RPMI7951 (cell line): ENCODE measurements around the gene BCL11B. TPM values are rescaled to one million over a fixed set of nuclear protein-coding genes. Genes with fewer than 3 reads are reported as not detected.
A peak's percentile ranks its signal among the peaks of the same experiment; 100 is the strongest.

Experiments
- DNase-seq: peaks from one replicate; pipeline ENCODE4 v3.0.0-alpha.2; 2012; ENCODE audit warnings: low read depth
- total RNA-seq: library from RNA; depleted of rRNA; stranded (reverse); fragments of >200 nt; shearing (Covaris generic); gene quantifications from 2 replicates; pipeline ENCODE4 v1.2.3, GENCODE V29; 2014

Gene BCL11B
- total RNA-seq, 1 experiment from 2014 or later, result 0.12 TPM

GRCh38 chr14:99287269-99287942 lies 15.4 kb upstream of the BCL11B start:
- peak; percentile 25 for DNase-seq

GRCh38 chr14:99286761-99287160 lies 14.8 kb upstream of the BCL11B start:
- DNase-seq, result no peak

- DNase-seq, result no peak
These were observed 12.4 kb upstream of the BCL11B start for GRCh38 chr14:99284254-99285004.

DNA sequence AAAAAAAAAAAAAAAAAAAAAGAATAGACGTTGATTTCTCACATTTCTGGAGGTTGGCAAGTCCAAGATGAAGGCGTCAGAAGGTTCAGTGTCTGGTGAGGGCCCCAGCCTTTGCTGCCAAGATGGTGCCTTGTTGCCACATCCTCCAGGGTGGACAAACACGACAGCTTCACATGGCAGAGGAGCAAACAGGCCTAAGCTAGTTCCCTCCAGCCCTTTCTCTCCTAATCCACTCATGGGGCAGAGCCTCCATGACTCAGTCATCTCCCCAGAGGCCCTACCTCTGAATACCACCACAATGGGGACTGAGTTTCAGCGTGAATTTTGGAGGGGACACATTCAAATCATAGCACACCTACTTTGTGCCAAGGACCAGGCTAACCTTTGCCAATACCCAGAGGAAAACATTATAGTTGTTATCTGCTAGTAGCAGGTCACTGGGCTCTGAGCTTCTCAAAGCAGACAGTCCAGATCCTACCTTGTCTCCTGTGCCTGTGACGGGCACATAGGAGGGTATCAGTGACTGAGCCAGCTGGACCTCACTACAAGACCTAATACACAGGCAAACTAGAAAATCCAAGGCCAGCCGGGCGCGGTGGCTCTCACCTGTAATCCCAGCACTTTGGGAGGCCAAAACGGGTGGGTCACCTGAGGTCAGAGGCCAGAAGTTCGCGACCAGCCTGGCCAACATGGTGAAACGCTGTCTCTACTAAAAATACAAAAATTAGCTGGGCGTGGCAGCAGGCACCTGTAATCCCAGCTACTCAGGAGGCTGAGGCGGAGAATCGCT lies 10.5 kb upstream of the BCL11B start:
- DNase-seq, result no peak

GRCh38 chr14:99281396-99281795 lies 9.4 kb upstream of the BCL11B start:
- DNase-seq, result no peak

- no peak for DNase-seq
These were observed 8.9 kb upstream of the BCL11B start for GRCh38 chr14:99280852-99281251.

DNA sequence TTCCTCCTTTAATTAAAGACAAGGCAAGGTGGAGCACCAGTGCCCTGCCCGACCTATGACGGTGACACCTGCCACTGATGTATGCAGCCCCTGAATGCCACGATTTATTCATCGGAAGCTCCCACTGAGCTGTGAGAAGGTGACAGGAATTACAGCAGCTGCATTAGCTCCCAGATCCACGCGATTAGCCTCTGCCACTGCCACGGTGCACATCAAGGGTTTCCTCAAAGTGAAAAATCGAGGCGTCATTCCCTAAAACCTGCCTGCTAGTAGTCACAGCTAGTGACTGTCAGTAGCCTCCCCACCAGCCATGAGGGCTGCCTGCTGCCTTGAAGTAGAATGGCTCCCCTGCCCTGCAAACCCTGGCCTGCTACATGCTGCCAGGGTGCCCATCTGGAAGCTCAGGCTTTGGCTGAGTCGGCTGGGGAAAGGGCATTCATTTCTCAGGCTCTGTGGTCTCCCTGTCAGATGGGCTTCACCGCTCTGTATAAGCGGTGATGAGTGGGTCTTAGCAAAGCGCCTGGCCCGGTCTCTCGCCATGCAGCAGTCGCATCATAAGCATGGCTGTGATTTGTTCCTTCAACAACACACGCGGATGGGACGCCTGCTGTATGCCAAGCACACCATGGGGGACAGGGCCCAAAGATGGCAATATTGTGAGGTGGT lies 8.2 kb upstream of the BCL11B start:
- no peak for DNase-seq

DNA sequence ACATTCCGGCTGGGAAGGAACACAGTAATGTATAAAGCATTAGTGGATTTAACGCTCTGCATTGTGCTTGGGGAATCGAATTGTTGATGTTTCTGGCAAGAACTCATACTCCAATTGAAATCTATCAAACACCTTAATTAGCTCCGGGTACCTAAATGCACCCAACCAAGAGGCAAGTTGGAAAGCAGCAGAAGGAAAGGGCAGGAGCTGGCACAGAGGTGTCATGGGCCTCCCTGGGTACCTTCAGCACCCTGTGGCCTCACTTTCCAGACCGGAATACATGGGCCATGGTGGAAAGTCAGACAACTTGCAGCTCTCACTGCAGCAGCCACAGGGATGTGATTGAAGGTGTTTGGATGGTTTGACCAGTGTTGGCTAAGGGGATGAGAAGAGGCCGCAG lies 6.8 kb upstream of the BCL11B start:
- DNase-seq, result no peak

DNA sequence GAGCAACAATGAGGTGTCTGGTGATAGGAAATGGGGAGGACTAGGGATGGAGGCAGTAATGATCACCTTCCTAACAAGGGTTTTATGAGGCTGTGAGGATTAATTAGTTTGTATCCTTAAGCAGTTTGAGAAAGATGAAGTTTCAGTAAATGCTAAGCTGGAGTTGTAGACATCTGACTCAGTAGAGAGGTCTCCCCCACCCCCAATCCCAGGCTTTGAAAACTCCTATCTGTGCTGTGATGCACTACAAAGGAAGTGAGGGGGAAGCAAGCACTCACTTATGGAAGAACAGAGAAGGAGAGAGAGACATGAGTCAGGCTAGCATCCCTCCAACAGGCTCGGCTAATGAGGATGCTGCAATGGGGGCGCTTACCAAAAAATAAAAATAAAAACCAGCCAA lies 5.5 kb upstream of the BCL11B start:
- DNase-seq, result no peak

DNA sequence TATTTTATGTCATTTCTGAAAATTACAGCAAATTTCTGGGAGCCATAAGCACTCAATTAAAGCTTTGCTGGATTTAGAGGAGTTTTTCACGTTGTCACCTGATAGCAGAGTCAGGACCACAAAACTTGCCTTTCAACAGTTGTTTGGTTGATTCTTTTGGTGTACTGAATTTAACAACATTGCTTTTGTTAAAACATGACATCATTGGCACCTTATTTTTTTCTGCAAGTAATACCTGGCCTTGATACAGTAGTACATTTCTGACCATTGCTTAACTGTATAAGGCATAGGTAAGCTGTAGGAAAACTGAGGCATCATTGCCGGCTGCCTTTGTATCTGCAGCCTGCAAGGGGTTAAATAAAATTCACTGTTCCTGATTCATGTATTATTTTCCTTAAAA lies 4.5 kb upstream of the BCL11B start:
- no peak for DNase-seq

DNA sequence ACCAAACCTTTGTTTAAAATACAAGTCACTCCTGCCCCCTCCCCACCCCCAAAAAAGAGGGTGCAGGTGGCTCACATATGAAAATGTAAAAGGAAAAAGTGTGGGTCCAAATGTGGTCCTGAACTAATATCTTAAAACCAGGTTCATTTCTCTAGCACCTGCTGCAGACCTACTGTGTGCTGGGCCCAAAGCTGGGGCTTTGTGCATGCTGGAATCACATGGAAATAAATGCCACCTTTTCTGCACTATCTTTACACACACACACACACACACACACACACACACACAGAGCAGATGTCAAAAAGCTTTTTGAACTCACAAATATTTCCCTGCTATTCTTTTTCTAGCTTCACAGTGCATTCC lies 3.2 kb upstream of the BCL11B start:
- no peak for DNase-seq

GRCh38 chr14:99274346-99275221 lies 2.6 kb upstream of the BCL11B start:
- peak; percentile 76 for DNase-seq

GRCh38 chr14:99273766-99274345 lies 1.9 kb upstream of the BCL11B start:
- DNase-seq, result no peak

- DNase-seq, result peak; percentile 19
These were observed 1.1 kb upstream of the BCL11B start for GRCh38 chr14:99272899-99273765.

DNA sequence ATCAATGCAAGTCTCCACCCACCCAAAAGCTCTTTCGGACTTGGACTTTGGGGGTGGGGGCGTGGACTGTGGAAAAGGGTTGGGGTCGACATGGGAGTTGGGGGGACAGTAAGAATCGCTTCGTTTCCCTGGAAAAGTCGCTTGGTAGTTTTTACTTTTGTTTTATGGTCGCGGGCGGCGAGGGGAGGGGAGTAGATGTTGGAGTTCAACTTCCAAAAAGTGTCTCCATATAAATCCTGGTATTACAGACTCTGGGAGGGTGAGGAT lies 568 bp upstream of the BCL11B start:
- no peak for DNase-seq

GRCh38 chr14:99271221-99271941 lies 616 bp downstream of the BCL11B start:
- DNase-seq, result no peak

DNA sequence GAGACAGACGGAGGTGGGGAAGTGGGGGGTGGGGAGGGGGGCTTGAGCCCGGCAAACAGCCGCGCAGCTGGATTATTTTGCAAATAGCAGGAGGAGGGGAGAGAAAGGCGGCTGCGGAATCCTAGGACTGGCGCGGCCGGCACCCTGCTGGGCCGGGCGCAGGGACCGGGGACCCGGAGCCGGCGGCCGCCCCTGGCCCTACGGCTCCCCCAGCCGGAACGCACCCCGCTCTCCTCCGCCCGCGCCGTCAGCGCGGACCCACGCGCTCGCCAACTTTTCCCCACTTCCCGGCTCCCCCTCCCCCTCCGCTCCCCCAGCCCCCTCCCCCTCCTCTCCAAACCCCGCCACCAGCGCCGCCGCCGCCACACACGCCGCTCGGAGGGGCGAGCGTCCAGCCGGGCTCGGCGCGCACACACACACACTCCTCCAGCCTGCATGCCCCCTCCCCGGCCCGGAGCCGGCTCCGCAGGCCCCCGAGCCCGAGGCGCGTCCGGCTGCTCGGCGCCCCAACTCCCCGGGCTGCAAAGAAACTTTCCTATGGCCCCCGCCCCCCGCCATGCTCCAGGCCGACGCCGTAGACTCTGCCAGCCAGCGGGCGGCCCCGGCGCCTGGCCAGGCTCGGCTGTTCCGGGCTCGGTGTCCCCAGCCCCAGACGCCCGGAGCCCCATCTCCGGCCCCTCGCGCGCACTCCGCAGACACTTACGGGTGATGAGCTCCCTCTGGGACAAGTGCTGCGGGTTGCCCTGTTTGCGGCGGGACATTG lies 1.4 kb downstream of the BCL11B start:
- no peak for DNase-seq

DNA sequence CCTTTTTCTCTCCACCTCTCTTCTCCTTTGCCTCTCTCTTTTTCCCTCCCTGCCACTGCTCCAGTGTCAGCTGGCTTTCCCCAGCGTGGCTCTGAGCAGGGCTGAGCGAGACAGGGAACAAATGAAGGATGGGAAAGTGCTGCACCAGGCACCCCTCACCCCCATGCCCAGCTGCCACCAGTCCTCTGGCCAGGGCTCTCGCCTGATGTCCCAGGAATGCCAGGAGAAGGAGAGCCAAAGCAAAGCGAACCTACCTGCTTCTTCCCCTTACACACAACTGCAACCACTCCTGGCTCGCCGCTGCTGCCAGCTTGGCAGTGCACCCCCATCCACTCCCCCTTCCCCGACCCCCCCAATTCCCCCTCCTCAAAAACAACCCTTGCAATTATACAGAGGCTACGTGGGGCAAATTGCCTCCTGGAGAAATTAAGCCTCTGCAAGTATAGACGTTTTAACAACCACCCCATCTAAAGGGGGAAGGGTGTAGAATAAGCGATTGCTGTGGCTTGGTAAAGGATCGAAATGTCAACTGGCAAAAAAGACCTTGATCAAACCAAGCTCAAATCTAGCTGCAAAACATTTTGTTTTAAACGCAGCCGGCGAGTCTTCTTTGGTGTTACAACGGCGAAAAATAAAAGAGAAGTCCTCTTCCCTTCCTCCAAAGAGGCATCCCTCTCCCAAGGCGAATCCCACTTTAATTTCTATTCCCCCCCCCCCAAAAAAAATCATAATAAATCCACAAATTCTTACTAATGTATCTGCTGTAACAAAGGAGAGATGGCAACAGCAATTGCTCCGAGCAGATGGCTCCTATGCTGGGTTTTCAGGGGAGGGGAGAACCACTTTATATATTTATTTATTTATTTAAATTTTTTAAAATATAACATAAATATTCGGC lies 2.9 kb downstream of the BCL11B start:
- no peak for DNase-seq
